ENCODE data around the gene CDS2.
A peak's percentile ranks its signal among the peaks of the same experiment; 100 is the strongest.

Gene CDS2

GRCh38 chr20:5212907-5213487 is 86.2 kb downstream of the CDS2 start:
- peak in 7 of 14 donors; percentile 4 to 55 (median 29) for DNase-seq

DNA sequence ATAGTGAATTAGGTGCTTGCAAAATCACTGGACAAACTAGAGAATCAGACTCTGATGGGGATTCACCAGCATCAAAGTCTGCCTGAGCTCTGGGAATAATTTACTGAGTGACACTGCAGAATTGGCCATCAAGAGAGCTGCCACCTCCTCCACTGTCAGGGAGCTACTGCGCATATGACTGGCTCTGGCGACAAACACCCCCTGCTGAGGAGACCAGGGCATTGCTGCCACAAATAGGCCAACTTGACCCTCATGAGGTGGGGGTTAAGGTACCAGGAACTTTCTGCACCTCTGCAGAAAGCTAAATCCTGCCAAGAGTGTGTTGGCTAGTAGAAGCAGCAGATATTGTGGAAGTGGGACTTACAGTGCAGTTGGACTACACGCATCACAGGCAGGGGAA is 88.0 kb downstream of the CDS2 start:
- DNase-seq: no peak

DNA sequence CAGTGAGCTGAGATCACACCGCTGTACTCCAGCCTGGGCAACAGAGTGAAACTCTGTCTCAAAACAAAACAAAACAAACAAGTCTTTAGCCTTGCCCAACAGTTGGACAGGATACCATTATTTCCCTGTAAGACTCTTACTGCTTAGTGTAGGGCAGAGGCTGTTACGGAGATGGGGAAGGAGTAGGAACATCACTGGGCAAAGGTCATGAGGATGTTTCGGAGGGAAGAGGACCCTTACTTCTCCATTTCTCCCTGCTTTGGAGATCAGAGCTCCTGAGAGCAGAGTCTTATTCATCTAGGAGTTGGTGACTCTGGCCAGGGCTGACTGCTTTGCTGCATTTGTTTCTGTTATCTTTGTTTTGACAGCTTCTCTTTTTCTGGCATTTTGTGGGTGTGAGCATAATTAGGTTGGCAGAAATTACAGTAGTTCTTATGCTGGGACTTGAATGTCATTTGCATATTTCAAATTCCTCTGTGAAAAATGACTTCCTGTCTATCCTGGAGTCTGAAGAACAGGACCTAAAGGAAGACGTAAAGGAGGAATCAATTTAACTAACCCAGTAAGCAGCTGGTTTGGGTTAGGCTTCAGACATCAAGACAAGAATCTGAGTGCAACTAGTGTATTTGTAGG is 89.0 kb downstream of the CDS2 start:
- no peak for DNase-seq

- peak in 2 of 14 donors; percentile 30 to 33 for DNase-seq
These were observed 89.9 kb downstream of the CDS2 start for GRCh38 chr20:5216663-5217062.

DNA sequence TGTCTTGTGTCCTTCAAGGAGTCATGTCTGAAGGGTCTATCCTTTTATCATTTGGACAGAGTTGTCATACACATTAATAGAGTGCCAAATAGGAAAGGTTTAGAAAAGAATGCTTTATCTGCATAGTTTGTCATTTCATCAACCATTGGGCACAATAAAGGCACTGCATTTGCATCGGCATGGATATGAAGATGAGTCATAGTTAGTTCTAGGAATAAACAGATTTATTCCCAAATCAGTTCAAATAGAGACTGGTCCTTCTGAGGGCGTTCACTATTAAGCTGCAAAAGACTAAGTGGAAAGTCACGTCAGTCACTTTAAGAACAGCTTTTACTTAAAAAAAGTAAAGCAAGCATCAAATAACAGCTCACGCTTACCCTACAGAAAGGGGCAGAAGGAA is 90.8 kb downstream of the CDS2 start:
- DNase-seq: no peak

DNA sequence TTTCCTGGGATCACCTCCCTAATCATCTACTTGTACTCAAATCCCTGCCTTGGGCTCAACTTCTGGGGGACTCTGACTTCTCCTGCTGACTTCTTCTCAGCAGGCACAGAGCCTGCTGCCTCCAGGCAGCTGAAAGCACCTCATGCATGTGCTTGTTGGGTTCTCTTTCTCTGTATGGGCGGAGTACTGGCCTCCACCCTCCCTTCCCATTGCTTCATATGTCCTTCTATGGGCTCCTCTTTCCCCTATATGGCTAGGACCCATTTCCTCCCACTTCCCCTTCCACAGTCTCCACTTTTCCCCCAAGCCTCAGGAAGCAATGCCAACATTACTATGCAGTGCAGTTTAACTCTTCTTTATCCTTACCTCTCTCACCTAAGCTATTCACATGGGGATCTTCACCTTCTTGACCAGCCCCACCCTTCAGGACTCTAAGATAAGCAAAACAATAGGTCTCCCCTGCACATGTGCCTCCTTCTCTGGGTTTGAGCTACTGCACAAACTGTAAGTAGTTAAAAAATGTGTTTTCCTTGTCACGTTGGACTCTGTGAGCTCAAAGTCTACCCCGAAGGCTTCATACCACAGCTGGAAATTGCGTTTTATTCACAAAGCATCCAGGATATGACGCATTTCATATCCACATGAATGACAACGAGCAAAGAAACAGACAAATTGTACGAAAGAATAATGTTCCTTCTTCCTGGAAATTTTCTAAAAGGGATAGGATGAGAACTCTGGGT is 93.7 kb downstream of the CDS2 start:
- DNase-seq: no peak

DNA sequence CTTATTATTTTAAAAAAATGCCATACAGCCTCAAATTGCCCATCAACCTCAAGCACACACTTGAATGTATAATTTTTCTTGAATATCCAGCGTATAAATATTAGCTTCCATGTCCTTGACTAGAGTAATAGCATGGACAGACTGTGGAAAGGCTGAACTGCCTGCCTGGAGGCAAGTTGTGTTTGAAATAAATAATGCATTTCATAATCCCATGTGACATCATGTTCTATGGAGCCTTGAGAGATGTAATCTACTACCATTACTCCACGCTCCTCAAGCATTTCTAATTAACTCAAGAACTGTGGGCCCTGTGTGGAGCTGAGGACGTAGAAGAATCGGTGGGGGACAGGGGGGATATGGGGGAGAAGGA is 94.2 kb downstream of the CDS2 start:
- DNase-seq: no peak

GRCh38 chr20:5222919-5223634 is 96.3 kb downstream of the CDS2 start:
- DNase-seq: peak in 7 of 14 donors; percentile 15 to 45 (median 30)

GRCh38 chr20:5230544-5230943 is 103.7 kb downstream of the CDS2 start:
- DNase-seq: no peak

- no peak for DNase-seq
These were observed 107.3 kb downstream of the CDS2 start for GRCh38 chr20:5234158-5234557.

DNA sequence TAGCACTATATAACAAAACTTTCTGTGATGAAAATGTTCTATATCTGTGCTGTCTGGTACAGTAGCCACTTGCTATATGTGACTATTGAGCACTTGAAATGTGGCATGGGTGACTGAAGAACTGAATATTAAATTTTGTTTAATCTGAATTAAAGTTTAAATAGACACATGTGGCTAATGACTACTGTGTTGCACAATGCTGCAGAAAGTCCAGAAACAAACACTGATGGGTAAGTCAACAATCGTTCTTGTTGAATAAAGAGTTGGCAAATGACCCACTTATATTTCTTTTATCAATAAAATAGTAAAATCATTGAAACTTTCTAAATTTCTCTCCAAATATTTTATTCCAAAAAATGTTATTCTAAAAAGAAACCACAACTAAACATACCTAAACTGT is 108.2 kb downstream of the CDS2 start:
- DNase-seq: no peak
